ENCODE data around the gene KIF27.

DNA sequence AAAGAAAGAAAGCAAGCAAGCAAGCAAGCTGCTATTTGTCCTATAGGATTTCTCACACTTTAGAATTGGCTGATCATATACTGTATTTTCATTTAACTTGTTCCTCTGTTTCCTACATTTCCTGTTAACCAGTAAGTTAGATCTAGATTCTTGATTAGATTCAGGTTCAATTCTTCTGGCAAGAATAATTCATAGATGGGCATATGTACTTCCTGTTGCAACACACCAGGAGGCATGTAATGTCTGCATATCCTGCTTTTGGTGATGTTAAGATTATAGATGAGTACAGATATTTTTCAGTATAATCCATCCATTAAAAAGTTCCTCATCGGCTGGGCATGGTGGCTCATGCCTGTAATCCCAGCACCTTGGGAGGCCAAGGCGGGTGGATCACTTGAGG lies 10.8 kb upstream of the KIF27 start:
- TF ChIP-seq, protein P1, sequence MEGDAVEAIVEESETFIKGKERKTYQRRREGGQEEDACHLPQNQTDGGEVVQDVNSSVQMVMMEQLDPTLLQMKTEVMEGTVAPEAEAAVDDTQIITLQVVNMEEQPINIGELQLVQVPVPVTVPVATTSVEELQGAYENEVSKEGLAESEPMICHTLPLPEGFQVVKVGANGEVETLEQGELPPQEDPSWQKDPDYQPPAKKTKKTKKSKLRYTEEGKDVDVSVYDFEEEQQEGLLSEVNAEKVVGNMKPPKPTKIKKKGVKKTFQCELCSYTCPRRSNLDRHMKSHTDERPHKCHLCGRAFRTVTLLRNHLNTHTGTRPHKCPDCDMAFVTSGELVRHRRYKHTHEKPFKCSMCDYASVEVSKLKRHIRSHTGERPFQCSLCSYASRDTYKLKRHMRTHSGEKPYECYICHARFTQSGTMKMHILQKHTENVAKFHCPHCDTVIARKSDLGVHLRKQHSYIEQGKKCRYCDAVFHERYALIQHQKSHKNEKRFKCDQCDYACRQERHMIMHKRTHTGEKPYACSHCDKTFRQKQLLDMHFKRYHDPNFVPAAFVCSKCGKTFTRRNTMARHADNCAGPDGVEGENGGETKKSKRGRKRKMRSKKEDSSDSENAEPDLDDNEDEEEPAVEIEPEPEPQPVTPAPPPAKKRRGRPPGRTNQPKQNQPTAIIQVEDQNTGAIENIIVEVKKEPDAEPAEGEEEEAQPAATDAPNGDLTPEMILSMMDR (IDR thresholded peaks at IDR 0.05) = no peak
- no peak for TF ChIP-seq POLR2A (IDR thresholded peaks at IDR 0.05)

Data from prostate gland (tissue), 2 donors.